ENCODE measurements around the gene EPS8. TPM values are rescaled to one million over a fixed set of nuclear protein-coding genes. Genes with fewer than 3 reads are reported as not detected.
A peak's percentile ranks its signal among the peaks of the same experiment; 100 is the strongest.

Gene EPS8
- total RNA-seq, 1 experiment from 2014 or later, result 232 TPM

- ChIA-PET CTCF (no interaction called here), POLR2A (ENCODE audit: unreplicated experiment) (interaction anchor here (0.6 kb wide), 1 partner anchor 31 kb away, joined by 8 read pairs; no protein-coding TSS in a partner anchor)
- Histone ChIP-seq H3K9me2 (ENCODE audit: insufficient read depth) (no peaks in the 10 kb centered on the region), H3K27ac (0 out of 2 replicates have a peak overlapping the region, but pooled peaks have one; percentile 35), H3K4me2 (0 out of 2 replicates have a peak overlapping the region, but pooled peaks have one; percentile 6), H3K79me2 (ENCODE audit: low read depth) (peaks cover 89% of the 10 kb centered on the region), H3K9me3 (ENCODE audit: insufficient read depth, low read depth) (no peaks in the 10 kb centered on the region), H3F3A (ENCODE audit: insufficient read depth, low read depth) (no peaks in the 10 kb centered on the region), H3K4me1 (replicated peaks; ENCODE audit: insufficient read depth) (peaks cover 29% of the 10 kb centered on the region), H2AFZ (no peak overlapping the region), H3K27me3 (ENCODE audit: insufficient read depth, low read depth) (no peaks in the 10 kb centered on the region), H4K20me1 (ENCODE audit: insufficient read depth) (no peaks in the 10 kb centered on the region), H3K36me3 (ENCODE audit: low read depth) (peaks cover 7% of the 10 kb centered on the region; the same call in 1 of the 2 replicates), H3K4me3 (no peak overlapping the region)
- intact Hi-C loops (cut with micrococcal nuclease; ENCODE audit: unreplicated experiment), result loop anchor here (5.0 kb wide), 1 partner anchor 34 kb away; no protein-coding TSS in a partner anchor
- no peak for DNase-seq
- no peak for TF ChIP-seq CTCF (conservative IDR thresholded peaks at IDR 0.05)
- TF ChIP-seq EZH2 (IDR thresholded peaks at IDR 0.05; ENCODE audit: low read depth), result no peak
- no TSS peak for BruUV-seq (replicated peaks)
Measured at GRCh38 chr12:15721316-15722115, 67.7 kb downstream of the EPS8 start.

- no peaks in the 10 kb centered on the region for H3F3A ChIP-seq (ENCODE audit: insufficient read depth, low read depth)
Measured at GRCh38 chr12:15720295-15720694, 68.9 kb downstream of the EPS8 start.

GRCh38 chr12:15719230-15719629 lies 70.0 kb downstream of the EPS8 start:
- intact Hi-C loops (cut with micrococcal nuclease; ENCODE audit: unreplicated experiment), result no loop called here
- Histone ChIP-seq H3K36me3 (ENCODE audit: low read depth) (no peaks in the 10 kb centered on the region), H3K79me2 (ENCODE audit: low read depth) (peaks cover 88% of the 10 kb centered on the region), H2AFZ (no peak overlapping the region), H3F3A (ENCODE audit: insufficient read depth, low read depth) (no peaks in the 10 kb centered on the region), H4K20me1 (ENCODE audit: insufficient read depth) (no peaks in the 10 kb centered on the region), H3K9me3 (ENCODE audit: insufficient read depth, low read depth) (no peaks in the 10 kb centered on the region), H3K4me1 (replicated peaks; ENCODE audit: insufficient read depth) (peaks cover 29% of the 10 kb centered on the region), H3K27me3 (ENCODE audit: insufficient read depth, low read depth) (no peaks in the 10 kb centered on the region), H3K9me2 (ENCODE audit: insufficient read depth) (no peaks in the 10 kb centered on the region), H3K4me3 (no peak overlapping the region), H3K27ac (no peak overlapping the region), H3K4me2 (no peak overlapping the region)
- POLR2A ChIA-PET (ENCODE audit: unreplicated experiment), result no interaction called here
- CTCF ChIA-PET, result no interaction called here
- no peak for DNase-seq
- TF ChIP-seq EZH2 (IDR thresholded peaks at IDR 0.05; ENCODE audit: low read depth), result no peak
- no peak for TF ChIP-seq CTCF (conservative IDR thresholded peaks at IDR 0.05)
- no TSS peak for BruUV-seq (replicated peaks)

More at GRCh38 chr12:15720295-15720694, 68.9 kb downstream of the EPS8 start:
- TF ChIP-seq CTCF (conservative IDR thresholded peaks at IDR 0.05), result no peak
- BruUV-seq (replicated peaks), result no TSS peak
- POLR2A ChIA-PET (ENCODE audit: unreplicated experiment), result no interaction called here
- H3K4me1 ChIP-seq (replicated peaks; ENCODE audit: insufficient read depth), result peaks cover 29% of the 10 kb centered on the region
- H2AFZ ChIP-seq, result no peak overlapping the region
- CTCF ChIA-PET, result no interaction called here
- H3K27ac ChIP-seq, result no peak overlapping the region
- H3K9me3 ChIP-seq (ENCODE audit: insufficient read depth, low read depth), result no peaks in the 10 kb centered on the region
- H3K9me2 ChIP-seq (ENCODE audit: insufficient read depth), result no peaks in the 10 kb centered on the region
- peaks cover 6% of the 10 kb centered on the region; the same call in 1 of the 2 replicates for H3K36me3 ChIP-seq (ENCODE audit: low read depth)
- H3K27me3 ChIP-seq (ENCODE audit: insufficient read depth, low read depth), result no peaks in the 10 kb centered on the region
- H3K79me2 ChIP-seq (ENCODE audit: low read depth), result peaks cover 88% of the 10 kb centered on the region
- H3K4me3 ChIP-seq, result no peak overlapping the region
- no peak for DNase-seq
- intact Hi-C loops (cut with micrococcal nuclease; ENCODE audit: unreplicated experiment), result loop anchor here (5.0 kb wide), 1 partner anchor 33 kb away; no protein-coding TSS in a partner anchor
- H3K4me2 ChIP-seq, result no peak overlapping the region
- H4K20me1 ChIP-seq (ENCODE audit: insufficient read depth), result no peaks in the 10 kb centered on the region

Measured in PC-9 (cell line).